Left colon (tissue), 2 donors: ENCODE results near the gene CCL18. TPM values are rescaled to one million over a fixed set of nuclear protein-coding genes. Genes with fewer than 3 reads are reported as not detected.
"Not testable (repeated sequence)": the region's sequence is repeated elsewhere in the genome, so short reads cannot be mapped to it uniquely, and the experiment has no call there.

Source experiments
- ATAC-seq: fragments of 200-7000 bp; cut with Tn5 transposase; one replicate; pipeline ENCODE4 v1.9.1; 2020; ENCODE audit warnings: mild to moderate bottlenecking, moderate library complexity
- DNase-seq, 2 donors: peaks; one replicate each; pipeline ENCODE4 v3.0.0-alpha.2; 2020
- intact Hi-C, 2 donors: fragments of 100-400 bp; cut with DNase I in 1 of 2; cut with micrococcal nuclease in 1 of 2; formaldehyde crosslinking; loops; one replicate each; pipeline versions ENCODE4 v1.11.2 to v1.14.0; 2022; cut with DNase I, micrococcal nuclease
- long read RNA-seq: library from polyadenylated mRNA; unstranded; transcript quantifications from one replicate; pipeline ENCODE4 v2.0.0, GENCODE V29; 2021
- total RNA-seq, 2 donors: library from RNA; stranded (reverse); fragmentation: NEBNext Ultra II Directional; extraction: Animal tissue kit (Norgen Biotek cat#: 25700); gene quantifications; one replicate each; pipeline ENCODE4 v1.2.1, GENCODE V29; 2021
- donor health status: DM: no; HTN: no; CAD: no.
- donor health status: DM: yes; HTN: yes; CAD: no.

Gene CCL18
- total RNA-seq, result 1 to 10 TPM in 1 of 2 donors, under 1 TPM in 1; 0.85 to 1.2 TPM
- long read RNA-seq, result 0 reads

GRCh38 chr17:36063786-36064541 lies at the start of gene CCL18:
Gene CCL18, plus strand, starts transcription at chr17:36064272. Its CDS starts 71 bp downstream, at chr17:36064343.
- intact Hi-C loops, result no loop called here
- ATAC-seq, result no peak
- no peak for DNase-seq

- DNase-seq (no peak), ATAC-seq (no peak)
- intact Hi-C loops, result no loop called here
Observed at GRCh38 chr17:36014946-36015345, 49.1 kb upstream of the CCL18 start.

GRCh38 chr17:36015895-36016294 lies 48.2 kb upstream of the CCL18 start:
- intact Hi-C loops, DNase-seq, ATAC-seq: not testable (repeated sequence)

- intact Hi-C loops, result no loop called here
- no peak for DNase-seq
- no peak for ATAC-seq
Observed at GRCh38 chr17:36016555-36016954, 47.5 kb upstream of the CCL18 start.

- DNase-seq (no peak), ATAC-seq (peak; percentile 52)
- intact Hi-C loops, result no loop called here
Observed at GRCh38 chr17:36017799-36018198, 46.3 kb upstream of the CCL18 start, which contains the start of gene CCL23. Gene CCL23, minus strand, starts transcription at chr17:36017972. Its CDS starts 75 bp downstream, at chr17:36017897.

GRCh38 chr17:36019423-36019822 lies 44.6 kb upstream of the CCL18 start:
- ATAC-seq, result no peak
- intact Hi-C loops, result no loop called here
- DNase-seq, result no peak

- DNase-seq (no peak), ATAC-seq (no peak)
- intact Hi-C loops, result no loop called here
Observed at GRCh38 chr17:36024106-36024869, 39.8 kb upstream of the CCL18 start.

- intact Hi-C loops, result no loop called here
- DNase-seq, result no peak
- ATAC-seq, result no peak
Observed at GRCh38 chr17:36027761-36028160, 36.3 kb upstream of the CCL18 start.

- DNase-seq, result no peak
- intact Hi-C loops, result no loop called here
- peak; percentile 86 for ATAC-seq
Observed at GRCh38 chr17:36030956-36031355, 33.1 kb upstream of the CCL18 start.

GRCh38 chr17:36034127-36034526 lies 29.9 kb upstream of the CCL18 start:
- no peak for DNase-seq
- ATAC-seq, result no peak
- intact Hi-C loops, result no loop called here

- DNase-seq (no peak), ATAC-seq (no peak)
- intact Hi-C loops, result no loop called here
Observed at GRCh38 chr17:36036235-36036634, 27.8 kb upstream of the CCL18 start.

- intact Hi-C loops, result no loop called here
- ATAC-seq (no peak), DNase-seq (no peak)
Observed at GRCh38 chr17:36048066-36048465, 16.0 kb upstream of the CCL18 start.

- ATAC-seq (no peak), DNase-seq (no peak)
- intact Hi-C loops, result no loop called here
Observed at GRCh38 chr17:36049643-36050042, 14.4 kb upstream of the CCL18 start.

- DNase-seq (no peak), ATAC-seq (no peak)
- intact Hi-C loops, result no loop called here
Observed at GRCh38 chr17:36055171-36055570, 8.9 kb upstream of the CCL18 start.

GRCh38 chr17:36055921-36056520 lies 8.1 kb upstream of the CCL18 start:
- ATAC-seq (no peak), DNase-seq (no peak)
- intact Hi-C loops, result no loop called here

GRCh38 chr17:36057911-36058310 lies 6.2 kb upstream of the CCL18 start:
- intact Hi-C loops, result no loop called here
- DNase-seq (no peak), ATAC-seq (no peak)

GRCh38 chr17:36059406-36059805 lies 4.7 kb upstream of the CCL18 start:
- no peak for DNase-seq
- intact Hi-C loops, result no loop called here
- no peak for ATAC-seq

GRCh38 chr17:36060816-36061215 lies 3.3 kb upstream of the CCL18 start:
- intact Hi-C loops, result no loop called here
- no peak for ATAC-seq

GRCh38 chr17:36066365-36066985 lies 2.4 kb downstream of the CCL18 start:
- ATAC-seq (peak; percentile 18), DNase-seq (no peak)
- intact Hi-C loops, result no loop called here

More at GRCh38 chr17:36060816-36061215, 3.3 kb upstream of the CCL18 start:
- no peak for DNase-seq
